Measurements from ENCODE around the gene GDF7. TPM values are rescaled to one million over a fixed set of nuclear protein-coding genes. Genes with fewer than 3 reads are reported as not detected.

Gene GDF7
- total RNA-seq, 1 experiment from 2014 or later, result 0.02 TPM

- Histone ChIP-seq H4K20me1 (ENCODE audit: insufficient read depth) (no peaks in the 10 kb centered on the region), H3K79me2 (ENCODE audit: insufficient read depth, low read length) (no peaks in the 10 kb centered on the region), H3K9ac (ENCODE audit: low read length) (no peak overlapping the region), H2AFZ (ENCODE audit: low read depth, low read length, poor library complexity, severe bottlenecking) (peak overlapping the region; percentile 35), H3K9me3 (ENCODE audit: control insufficient read depth in 1 of 2, insufficient read depth in 1 of 2, low read depth in 1 of 2, low read length in 2 of 2) (no peaks in the 10 kb centered on the region), H3K9me2 (ENCODE audit: insufficient read depth) (no peaks in the 10 kb centered on the region), H3K4me2 (ENCODE audit: low read length) (0 out of 2 replicates have a peak overlapping the region, but pooled peaks have one; percentile 17), H3K4me1 (ENCODE audit: control insufficient read depth in 1 of 2, insufficient read depth in 2 of 2, low read length in 2 of 2) (peaks cover 0 to 4% of the 10 kb centered on the region in 2 experiments; a peak in 1 of 4 replicates), H3K4me3 (replicated peaks in 1 of 2; ENCODE audit: low read depth in 1 of 2, low read length in 2 of 2) (no peak overlapping the region), H3K27me3 (ENCODE audit: insufficient read depth, low read length) (peaks cover 35% of the 10 kb centered on the region), H3K36me3 (ENCODE audit: control insufficient read depth in 1 of 2, insufficient read depth in 2 of 2, low read length in 2 of 2) (no peaks in the 10 kb centered on the region), H3K27ac (ENCODE audit: low read depth, low read length) (no peak overlapping the region)
- CTCF ChIA-PET, result interaction anchor here (0.6 to 3.4 kb wide), 34 partner anchors 10 to 656 kb away, joined by 3 to 66 read pairs (median 4); partner anchors contain the start of genes HS1BP3 and LAPTM4A
- DNase-seq (ENCODE audit: low read depth, low spot score) (peak; percentile 69), ATAC-seq (peak; percentile 94)
- intact Hi-C loops (cut with micrococcal nuclease), result loop anchor here (1.0 kb wide), 4 partner anchors 255 to 457 kb away; no protein-coding TSS in a partner anchor
- RAD21 ChIA-PET (ENCODE audit: low non-redundant PET in 1 of 2, low total read pairs in 2 of 2, uncharacterized antibody in 2 of 2, unreplicated experiment in 2 of 2), result interaction anchor here (0.6 to 2.4 kb wide), 7 partner anchors 23 to 377 kb away, joined by 3 to 15 read pairs (median 3); no protein-coding TSS in a partner anchor
- TF ChIP-seq CEBPB (IDR thresholded peaks at IDR 0.05; ENCODE audit: low read depth) (no peak), YY1 (IDR thresholded peaks at IDR 0.05; ENCODE audit: extremely low read depth, insufficient replicate concordance, low read depth, low read length) (no peak), CBX3 (IDR thresholded peaks at IDR 0.05; ENCODE audit: low read depth) (no peak), REST (IDR thresholded peaks at IDR 0.05; ENCODE audit: low read depth) (no peak), FOSL1 (IDR thresholded peaks at IDR 0.05; ENCODE audit: low read depth) (no peak), RAD21 (IDR thresholded peaks at IDR 0.05; ENCODE audit: low read depth) (peak; percentile 96), ZFX (IDR thresholded peaks at IDR 0.05) (no peak), EZH2phosphoT487 (IDR thresholded peaks at IDR 0.05; ENCODE audit: borderline replicate concordance) (no peak), SP1 (IDR thresholded peaks at IDR 0.05; ENCODE audit: low read depth) (no peak), CTCF (IDR thresholded peaks at IDR 0.05 in 2 of 3, conservative IDR thresholded peaks at IDR 0.05 in 1 of 3; ENCODE audit: borderline replicate concordance in 1 of 3, insufficient read depth in 1 of 3, low read depth in 2 of 3, low read length in 2 of 3) (peak; percentile 87 to 98 (median 96))
- BruUV-seq (replicated peaks), result no TSS peak
- POLR2A ChIA-PET, result interaction anchor here (1.4 kb wide), 1 partner anchor 11 kb away, joined by 5 read pairs; the partner anchor contains the start of gene HS1BP3
Observed at GRCh38 chr2:20661421-20662307, 5.3 kb upstream of the GDF7 start.
